MM.1S (cell line): ENCODE measurements around the gene GPC5.

Experiments used
- DNase-seq: peaks from one replicate; pipeline ENCODE4 v3.0.0-alpha.2; 2015
- H2AFZ ChIP-seq: fragments of 300-600 bp; sonication (generic); 2 replicates; pipeline ENCODE4 v1.6.0; 2016; ENCODE audit warnings: antibody characterized with exemption, low read length
- H3F3A ChIP-seq: fragments of 300-600 bp; sonication (generic); 2 replicates; pipeline ENCODE4 v1.6.1; 2016; ENCODE audit warnings: mild to moderate bottlenecking, antibody characterized with exemption, low read length, moderate library complexity, mixed read lengths; ENCODE audit not compliant: insufficient read depth
- H3K27ac ChIP-seq: fragments of 300-600 bp; sonication (generic); 2 replicates; pipeline ENCODE4 v1.5.1; 2016; ENCODE audit warnings: mild to moderate bottlenecking, low read length
- H3K27me3 ChIP-seq: fragments of 300-600 bp; sonication (generic); replicated peaks from 2 replicates; pipeline ENCODE4 v1.6.0; 2016; ENCODE audit warnings: low read length; ENCODE audit not compliant: insufficient read depth
- H3K36me3 ChIP-seq: fragments of 300-600 bp; sonication (generic); replicated peaks from 2 replicates; pipeline ENCODE4 v1.6.1; 2016; ENCODE audit warnings: mild to moderate bottlenecking, low read length, mixed read lengths; ENCODE audit not compliant: insufficient read depth
- H3K4me1 ChIP-seq: fragments of 300-600 bp; sonication (generic); 2 replicates; pipeline ENCODE4 v1.6.1; 2016; ENCODE audit warnings: low read length, mixed read lengths
- H3K4me2 ChIP-seq: fragments of 300-600 bp; sonication (generic); 2 replicates; pipeline ENCODE4 v1.6.0; 2016; ENCODE audit warnings: low read depth, low read length
- H3K4me3 ChIP-seq: fragments of 300-600 bp; sonication (generic); 2 replicates; pipeline ENCODE4 v1.5.1; 2016; ENCODE audit warnings: low read length, mixed read lengths
- H3K79me2 ChIP-seq: fragments of 300-600 bp; sonication (generic); 2 replicates; pipeline ENCODE4 v1.6.1; 2016; ENCODE audit warnings: mixed run types, low read length, mixed read lengths
- H3K9ac ChIP-seq: fragments of 300-600 bp; sonication (generic); 2 replicates; pipeline ENCODE4 v1.6.1; 2016; ENCODE audit warnings: low read length, mixed read lengths
- H3K9me2 ChIP-seq: fragments of 300-600 bp; sonication (generic); replicated peaks from 2 replicates; pipeline ENCODE4 v1.6.1; 2016; ENCODE audit warnings: mild to moderate bottlenecking, low read length, mixed read lengths; ENCODE audit not compliant: insufficient read depth
- H3K9me3 ChIP-seq: fragments of 300-600 bp; sonication (generic); replicated peaks from 2 replicates; pipeline ENCODE4 v1.6.1; 2016; ENCODE audit warnings: mild to moderate bottlenecking, low read length, mixed read lengths; ENCODE audit not compliant: insufficient read depth
- H4K20me1 ChIP-seq: fragments of 300-600 bp; sonication (generic); 2 replicates; pipeline ENCODE4 v1.6.1; 2016; ENCODE audit warnings: mild to moderate bottlenecking, low read length, moderate library complexity, mixed read lengths; ENCODE audit not compliant: insufficient read depth
- EZH2 ChIP-seq: fragments of 300-600 bp; sonication (generic); optimal IDR thresholded peaks from 2 replicates; pipeline ENCODE3; 2017; ENCODE audit warnings: low read depth, mild to moderate bottlenecking, antibody characterized with exemption, low read length, mixed read lengths
- EZH2phosphoT487 ChIP-seq: fragments of 300-600 bp; sonication (generic); IDR thresholded peaks from 2 replicates; pipeline ENCODE4 v1.6.1; 2018; ENCODE audit warnings: antibody characterized with exemption, low read length
- TF ChIP-seq, protein P1 (sequence below): fragments of 300-600 bp; sonication (generic); IDR thresholded peaks from 2 replicates; pipeline ENCODE4 v1.5.1; 2016; ENCODE audit warnings: antibody characterized with exemption, low read length, mixed read lengths

Gene GPC5

GRCh38 chr13:92197669-92198068, 799.2 kb downstream of the GPC5 start:
- Histone ChIP-seq H3K9me3 (no peaks in the 10 kb centered on the region), H3F3A (no peaks in the 10 kb centered on the region), H3K9ac (no peak overlapping the region), H3K79me2 (no peaks in the 10 kb centered on the region), H3K27ac (no peak overlapping the region), H3K4me1 (no peaks in the 10 kb centered on the region), H3K4me2 (no peak overlapping the region), H4K20me1 (no peaks in the 10 kb centered on the region), H3K4me3 (no peak overlapping the region), H3K27me3 (no peaks in the 10 kb centered on the region), H2AFZ (no peak overlapping the region), H3K36me3 (no peaks in the 10 kb centered on the region), H3K9me2 (no peaks in the 10 kb centered on the region)
- DNase-seq, result no peak
- TF ChIP-seq, protein P1, sequence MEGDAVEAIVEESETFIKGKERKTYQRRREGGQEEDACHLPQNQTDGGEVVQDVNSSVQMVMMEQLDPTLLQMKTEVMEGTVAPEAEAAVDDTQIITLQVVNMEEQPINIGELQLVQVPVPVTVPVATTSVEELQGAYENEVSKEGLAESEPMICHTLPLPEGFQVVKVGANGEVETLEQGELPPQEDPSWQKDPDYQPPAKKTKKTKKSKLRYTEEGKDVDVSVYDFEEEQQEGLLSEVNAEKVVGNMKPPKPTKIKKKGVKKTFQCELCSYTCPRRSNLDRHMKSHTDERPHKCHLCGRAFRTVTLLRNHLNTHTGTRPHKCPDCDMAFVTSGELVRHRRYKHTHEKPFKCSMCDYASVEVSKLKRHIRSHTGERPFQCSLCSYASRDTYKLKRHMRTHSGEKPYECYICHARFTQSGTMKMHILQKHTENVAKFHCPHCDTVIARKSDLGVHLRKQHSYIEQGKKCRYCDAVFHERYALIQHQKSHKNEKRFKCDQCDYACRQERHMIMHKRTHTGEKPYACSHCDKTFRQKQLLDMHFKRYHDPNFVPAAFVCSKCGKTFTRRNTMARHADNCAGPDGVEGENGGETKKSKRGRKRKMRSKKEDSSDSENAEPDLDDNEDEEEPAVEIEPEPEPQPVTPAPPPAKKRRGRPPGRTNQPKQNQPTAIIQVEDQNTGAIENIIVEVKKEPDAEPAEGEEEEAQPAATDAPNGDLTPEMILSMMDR, result no peak
- no peak for TF ChIP-seq EZH2phosphoT487
- no peak for TF ChIP-seq EZH2

DNA sequence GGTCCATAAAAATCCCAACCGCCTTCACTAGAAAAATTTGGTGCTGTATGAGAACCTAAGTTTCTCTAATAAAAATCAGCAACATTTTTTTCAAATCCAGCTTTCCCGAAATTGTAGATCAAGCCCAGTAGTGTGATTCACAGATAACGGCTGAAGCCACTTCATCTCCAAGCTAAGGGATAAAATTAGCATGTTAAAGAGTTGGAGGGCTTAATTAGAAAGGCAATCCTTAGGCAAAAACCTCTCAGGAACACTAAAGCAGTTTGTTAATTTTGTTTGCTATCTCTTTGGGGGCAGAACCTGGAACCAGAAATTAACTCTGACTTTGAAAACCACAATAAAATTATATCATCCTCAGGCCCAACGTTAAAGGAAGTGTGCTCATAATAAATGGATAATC, 820.2 kb downstream of the GPC5 start:
- Histone ChIP-seq H3K4me1 (peaks cover 12% of the 10 kb centered on the region; the same call in 1 of the 2 replicates), H2AFZ (no peak overlapping the region), H3K79me2 (no peaks in the 10 kb centered on the region), H3K27ac (no peak overlapping the region), H3K9me3 (no peaks in the 10 kb centered on the region), H3F3A (0 out of 2 replicates have a peak, but pooled peaks cover under 1% of the 10 kb centered on the region), H3K9me2 (no peaks in the 10 kb centered on the region), H3K9ac (no peak overlapping the region), H3K4me3 (no peak overlapping the region), H3K27me3 (no peaks in the 10 kb centered on the region), H3K36me3 (no peaks in the 10 kb centered on the region), H4K20me1 (no peaks in the 10 kb centered on the region), H3K4me2 (no peak overlapping the region)
- TF ChIP-seq, protein P1, result no peak
- no peak for DNase-seq

- no peaks in the 10 kb centered on the region for H3K9me3 ChIP-seq
- H3K4me3 ChIP-seq, result no peak overlapping the region
- H4K20me1 ChIP-seq, result no peaks in the 10 kb centered on the region
- no peaks in the 10 kb centered on the region for H3K36me3 ChIP-seq
- H3K9me2 ChIP-seq, result no peaks in the 10 kb centered on the region
- DNase-seq, result no peak
- H3K79me2 ChIP-seq, result no peaks in the 10 kb centered on the region
- H3K27ac ChIP-seq, result no peak overlapping the region
- H3F3A ChIP-seq, result peaks cover 22% of the 10 kb centered on the region
- no peak overlapping the region for H2AFZ ChIP-seq
- no peaks in the 10 kb centered on the region for H3K27me3 ChIP-seq
- no peak for TF ChIP-seq EZH2phosphoT487
- TF ChIP-seq, protein P1, result no peak
- TF ChIP-seq EZH2, result no peak
- peaks cover 24% of the 10 kb centered on the region for H3K4me1 ChIP-seq
- no peak overlapping the region for H3K4me2 ChIP-seq
- no peak overlapping the region for H3K9ac ChIP-seq
Measured at GRCh38 chr13:92221916-92222315, 823.5 kb downstream of the GPC5 start.
